A549 (cell line): ENCODE measurements around the gene PPP1R12C. TPM values are rescaled to one million over a fixed set of nuclear protein-coding genes. Genes with fewer than 3 reads are reported as not detected.

ENCODE experiments used
- BHLHE40 ChIP-seq: IDR thresholded peaks from 2 replicates; pipeline ENCODE4 v1.6.1; 2012; ENCODE audit warnings: low read depth, low read length, inconsistent platforms
- CBX8 ChIP-seq: fragments of 200-600 bp; sonication (generic); IDR thresholded peaks from 2 replicates; pipeline ENCODE4 v1.6.1; 2016
- CHD4 ChIP-seq: fragments of 200-600 bp; sonication (generic); IDR thresholded peaks from 2 replicates; pipeline ENCODE4 v1.6.1; 2016; ENCODE audit warnings: antibody characterized with exemption, mild to moderate bottlenecking, borderline replicate concordance
- CTCF ChIP-seq: fragments of >200 bp; sonication (Bioruptor Twin); formaldehyde crosslinking; IDR thresholded peaks from 3 replicates; pipeline ENCODE4 v1.5.1; 2016
- ESRRA ChIP-seq: fragments of 150-350 bp; IDR thresholded peaks from 2 replicates; pipeline ENCODE4 v1.6.1; 2014; ENCODE audit warnings: mild to moderate bottlenecking, low read length, borderline replicate concordance
- GATA3 ChIP-seq: IDR thresholded peaks from 2 replicates; pipeline ENCODE4 v1.6.1; 2012; ENCODE audit warnings: borderline replicate concordance
- HES2 ChIP-seq: fragments of >200 bp; sonication (Bioruptor Twin); formaldehyde crosslinking; IDR thresholded peaks from 2 replicates; pipeline ENCODE4 v1.6.1; 2016
- HEYL ChIP-seq: fragments of 250-450 bp; sonication (Bioruptor Pico); IDR thresholded peaks from 2 replicates; pipeline ENCODE4 v1.8.0; 2021; ENCODE audit warnings: mild to moderate bottlenecking, moderate library complexity
- HOXB13 ChIP-seq: fragments of 250-450 bp; sonication (Bioruptor Pico); IDR thresholded peaks from 2 replicates; pipeline ENCODE4 v1.5.0; 2020; ENCODE audit warnings: low read depth, mild to moderate bottlenecking, moderate library complexity
- KDM1A ChIP-seq: fragments of 200-600 bp; sonication (generic); IDR thresholded peaks from 2 replicates; pipeline ENCODE4 v1.6.1; 2016; ENCODE audit warnings: low read depth, mild to moderate bottlenecking
- MAFK ChIP-seq: fragments of 450-650 bp; IDR thresholded peaks from 2 replicates; pipeline ENCODE4 v1.6.1; 2014; ENCODE audit not compliant: partially characterized antibody
- MAZ ChIP-seq: fragments of 150-350 bp; IDR thresholded peaks from 2 replicates; pipeline ENCODE4 v1.6.1; 2014; ENCODE audit warnings: antibody characterized with exemption, low read depth, low read length, borderline replicate concordance
- MYC ChIP-seq: IDR thresholded peaks from 2 replicates; pipeline ENCODE4 v1.6.1; 2012; ENCODE audit warnings: mild to moderate bottlenecking, inconsistent platforms, low read length, improper control_type of control experiment, borderline replicate concordance
- NFE2L2 ChIP-seq: fragments of 150-350 bp; conservative IDR thresholded peaks from 2 replicates; pipeline ENCODE4 v1.6.1; 2014; ENCODE audit warnings: low read length
- NPAS2 ChIP-seq: fragments of 250-450 bp; sonication (Bioruptor Pico); IDR thresholded peaks from 2 replicates; pipeline ENCODE4 v1.8.0; 2022; ENCODE audit warnings: mild to moderate bottlenecking, moderate library complexity, borderline replicate concordance
- PHF8 ChIP-seq: fragments of 200-600 bp; sonication (generic); IDR thresholded peaks from 2 replicates; pipeline ENCODE4 v1.6.1; 2016; ENCODE audit warnings: low read depth, mild to moderate bottlenecking, antibody characterized with exemption, moderate library complexity, borderline replicate concordance
- REST ChIP-seq: fragments of 200-600 bp; sonication (generic); IDR thresholded peaks from 2 replicates; pipeline ENCODE4 v1.6.1; 2016; ENCODE audit warnings: antibody characterized with exemption, mild to moderate bottlenecking, moderate library complexity
- RFX5 ChIP-seq: fragments of 450-650 bp; IDR thresholded peaks from 2 replicates; pipeline ENCODE4 v1.7.1; 2014; ENCODE audit warnings: antibody characterized with exemption, mild to moderate bottlenecking, moderate library complexity
- RNF2 ChIP-seq: fragments of 200-600 bp; sonication (generic); IDR thresholded peaks from 2 replicates; pipeline ENCODE4 v1.6.1; 2016; ENCODE audit warnings: low read depth, mild to moderate bottlenecking, antibody characterized with exemption, moderate library complexity, borderline replicate concordance
- ZC3H11A ChIP-seq: fragments of 450-650 bp; IDR thresholded peaks from 2 replicates; pipeline ENCODE4 v1.6.1; 2014; ENCODE audit warnings: antibody characterized with exemption, mild to moderate bottlenecking
- ZFP36 ChIP-seq: fragments of 450-650 bp; IDR thresholded peaks from 2 replicates; pipeline ENCODE4 v1.6.1; 2014; ENCODE audit warnings: borderline replicate concordance; ENCODE audit not compliant: partially characterized antibody
- ZNF302 ChIP-seq: fragments of 250-450 bp; sonication (Bioruptor Pico); IDR thresholded peaks from 2 replicates; pipeline ENCODE4 v1.9.0; 2021; ENCODE audit warnings: inconsistent platforms, mild to moderate bottlenecking, moderate library complexity
- polyA plus RNA-seq, 4 experiments: library from polyadenylated mRNA; depleted of rRNA in 3 of 4; stranded (reverse); fragments of >200 nt; fragmentation: RNase III in 1 of 4; extraction: RNeasy Plus Mini Kit Qiagen cat#74134 plus additional on column Dnase treatment in 1 of 4; gene quantifications; 2 replicates in 3 of 4; 3 replicates in 1 of 4; pipeline ENCODE4 v1.2.3, GENCODE V29; 2011 to 2017
- TF ChIP-seq, protein P1 (sequence below): fragments of 250-450 bp; sonication (Bioruptor Pico); IDR thresholded peaks from 2 replicates; pipeline ENCODE4 v1.5.0; 2021; ENCODE audit warnings: mild to moderate bottlenecking, moderate library complexity, borderline replicate concordance
- TF ChIP-seq, protein P2 (sequence below): fragments of 450-650 bp; IDR thresholded peaks from 2 replicates; pipeline ENCODE4 v1.6.1; 2014; ENCODE audit warnings: antibody characterized with exemption

Gene PPP1R12C
- polyA plus RNA-seq, 2 of the 4 experiments (the other 2 are of a cell fraction) = 22.0 to 70.3 TPM

DNA sequence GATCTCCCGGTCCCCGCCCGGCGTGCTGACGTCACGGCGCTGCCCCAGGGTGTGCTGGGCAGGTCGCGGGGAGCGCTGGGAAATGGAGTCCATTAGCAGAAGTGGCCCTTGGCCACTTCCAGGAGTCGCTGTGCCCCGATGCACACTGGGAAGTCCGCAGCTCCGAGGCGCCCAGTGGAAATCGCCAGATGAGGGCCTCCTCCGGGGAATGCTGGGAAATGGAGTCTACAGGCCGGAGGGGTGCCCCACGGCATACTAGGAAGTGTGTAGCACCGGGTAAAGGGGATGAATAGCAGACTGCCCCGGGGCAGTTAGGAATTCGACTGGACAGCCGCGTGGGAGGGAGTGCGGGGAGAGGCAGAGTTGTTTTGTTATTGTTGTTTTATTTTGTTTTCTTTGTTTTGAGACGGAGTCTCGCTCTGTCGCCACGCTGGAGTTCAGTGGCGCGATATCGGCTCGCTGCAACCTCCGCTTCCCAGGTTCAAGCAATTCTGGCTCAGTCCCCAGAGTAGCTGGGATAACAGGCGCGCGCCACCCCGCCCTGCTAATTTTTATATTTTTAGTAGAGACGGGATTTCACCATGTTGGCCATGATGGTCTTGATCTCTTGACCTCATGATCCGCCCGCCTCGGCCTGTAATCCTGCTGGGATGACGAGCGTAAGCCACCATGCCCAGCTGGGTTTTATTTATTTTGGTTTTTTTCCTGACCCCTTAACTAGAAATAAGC is 390 bp upstream of the PPP1R12C start (continued):
- TF ChIP-seq, protein P1, sequence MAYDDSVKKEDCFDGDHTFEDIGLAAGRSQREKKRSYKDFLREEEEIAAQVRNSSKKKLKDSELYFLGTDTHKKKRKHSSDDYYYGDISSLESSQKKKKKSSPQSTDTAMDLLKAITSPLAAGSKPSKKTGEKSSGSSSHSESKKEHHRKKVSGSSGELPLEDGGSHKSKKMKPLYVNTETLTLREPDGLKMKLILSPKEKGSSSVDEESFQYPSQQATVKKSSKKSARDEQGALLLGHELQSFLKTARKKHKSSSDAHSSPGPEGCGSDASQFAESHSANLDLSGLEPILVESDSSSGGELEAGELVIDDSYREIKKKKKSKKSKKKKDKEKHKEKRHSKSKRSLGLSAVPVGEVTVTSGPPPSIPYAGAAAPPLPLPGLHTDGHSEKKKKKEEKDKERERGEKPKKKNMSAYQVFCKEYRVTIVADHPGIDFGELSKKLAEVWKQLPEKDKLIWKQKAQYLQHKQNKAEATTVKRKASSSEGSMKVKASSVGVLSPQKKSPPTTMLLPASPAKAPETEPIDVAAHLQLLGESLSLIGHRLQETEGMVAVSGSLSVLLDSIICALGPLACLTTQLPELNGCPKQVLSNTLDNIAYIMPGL (CRISPR knock-in tag) = no peak
- TF ChIP-seq CTCF (no peak), KDM1A (no peak), PHF8 (peak; percentile 65), NPAS2 (CRISPR knock-in tag) (no peak), MAFK (no peak), BHLHE40 (no peak), ESRRA (no peak), CHD4 (no peak), NFE2L2 (no peak), HOXB13 (no peak), CBX8 (no peak), ZC3H11A (no peak), GATA3 (no peak), MYC (0 out of 2 replicates have a peak, but pooled peaks have one; percentile 42), HES2 (no peak), MAZ (no peak), ZNF302 (CRISPR knock-in tag) (no peak), RNF2 (no peak), RFX5 (no peak), HEYL (CRISPR knock-in tag) (no peak), ZFP36 (no peak), REST (0 out of 2 replicates have a peak, but pooled peaks have one; percentile 44)
- TF ChIP-seq, protein P2, sequence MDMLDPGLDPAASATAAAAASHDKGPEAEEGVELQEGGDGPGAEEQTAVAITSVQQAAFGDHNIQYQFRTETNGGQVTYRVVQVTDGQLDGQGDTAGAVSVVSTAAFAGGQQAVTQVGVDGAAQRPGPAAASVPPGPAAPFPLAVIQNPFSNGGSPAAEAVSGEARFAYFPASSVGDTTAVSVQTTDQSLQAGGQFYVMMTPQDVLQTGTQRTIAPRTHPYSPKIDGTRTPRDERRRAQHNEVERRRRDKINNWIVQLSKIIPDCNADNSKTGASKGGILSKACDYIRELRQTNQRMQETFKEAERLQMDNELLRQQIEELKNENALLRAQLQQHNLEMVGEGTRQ = no peak
